Astrocyte (in vitro differentiated cells and primary cell): ENCODE data around the gene ME1.

Source experiments
- CTCF ChIP-seq: IDR thresholded peaks from 2 replicates; pipeline ENCODE4 v1.5.1; 2011; ENCODE audit warnings: low read depth, mild to moderate bottlenecking, inconsistent platforms, low read length, moderate library complexity; ENCODE audit not compliant: insufficient read depth
- EZH2 ChIP-seq: IDR thresholded peaks from 2 replicates; pipeline ENCODE4 v1.6.1; 2012; ENCODE audit warnings: mild to moderate bottlenecking, low read length, inconsistent platforms; ENCODE audit not compliant: insufficient read depth

- no peak for TF ChIP-seq CTCF
- TF ChIP-seq EZH2 = no peak
Observed at GRCh38 chr6:83198486-83199172, 232.2 kb downstream of the ME1 start.
